Measurements from ENCODE around the gene MGAT3. TPM values are rescaled to one million over a fixed set of nuclear protein-coding genes. Genes with fewer than 3 reads are reported as not detected.

The MGAT3 gene
- total and polyA plus RNA-seq, 2 donors (not counting 1 experiment from before 2014, with no cell fraction given) = 11.1 to 27.8 TPM

- TF ChIP-seq EZH2 (IDR thresholded peaks at IDR 0.05; ENCODE audit: borderline replicate concordance, insufficient read depth, low read depth, low read length, poor library complexity, severe bottlenecking) (no peak), CTCF (IDR thresholded peaks at IDR 0.05) (no peak)
- H3K4me3 ChIP-seq (ENCODE audit: control extremely low read depth in 1 of 5, extremely low read depth in 1 of 5, insufficient read depth in 1 of 5, low read depth in 2 of 5, low read length in 4 of 5) = no peak overlapping the region
- H3K36me3 ChIP-seq (replicated peaks in 1 of 2; ENCODE audit: control extremely low read depth in 1 of 2, control insufficient read depth in 1 of 2, extremely low read depth in 1 of 2, insufficient read depth in 2 of 2, low read length in 1 of 2) = peaks cover 2 to 66% of the 10 kb centered on the region in 2 experiments
- H3K79me2 ChIP-seq (ENCODE audit: control insufficient read depth, insufficient read depth, low read length) = peaks cover 26% of the 10 kb centered on the region
- H2AFZ ChIP-seq (ENCODE audit: insufficient read depth, low read depth, low read length, poor library complexity, severe bottlenecking) = no peak overlapping the region
- no peak overlapping the region for H3K9ac ChIP-seq (ENCODE audit: low read length)
- Mint-ChIP-seq H3K27ac (no peak overlapping the region), H3K4me3 (no peak overlapping the region), H3K27me3 (no peaks in the 10 kb centered on the region), H3K4me1 (peaks cover 10% of the 10 kb centered on the region), H3K9me3 (ENCODE audit: insufficient read depth) (no peaks in the 10 kb centered on the region)
- peaks cover under 1 to 8% of the 10 kb centered on the region in 2 donors for H3K4me1 ChIP-seq (ENCODE audit: control insufficient read depth in 2 of 2, insufficient read depth in 2 of 2, low read length in 2 of 2)
- no peak overlapping the region for H3K27ac ChIP-seq (ENCODE audit: low read length in 2 of 2)
- POLR2A ChIA-PET = interaction anchor here (0.7 kb wide), 1 partner anchor 982 kb away, joined by 3 read pairs; no protein-coding TSS in a partner anchor
- H3K27me3 ChIP-seq (replicated peaks in 1 of 4; ENCODE audit: control extremely low read depth in 1 of 4, control insufficient read depth in 3 of 4, insufficient read depth in 4 of 4, low read length in 3 of 4) = no peaks in the 10 kb centered on the region
- no peaks in the 10 kb centered on the region for H3K9me3 ChIP-seq (ENCODE audit: control extremely low read depth in 1 of 3, control insufficient read depth in 2 of 3, insufficient read depth in 1 of 3, low read length in 2 of 3)
- 97% methylated on average over 12 of the region's 12 CpGs for WGBS (ENCODE audit: insufficient coverage)
- ATAC-seq (ENCODE audit: low read depth) (no peak), DNase-seq (no peak)
- H3K4me2 ChIP-seq (replicated peaks; ENCODE audit: low read depth, low read length, poor library complexity, severe bottlenecking) = no peak overlapping the region
- peaks cover 24% of the 10 kb centered on the region for H4K20me1 ChIP-seq (ENCODE audit: control insufficient read depth, insufficient read depth, low read length, poor library complexity, severe bottlenecking)
- CTCF ChIA-PET = interaction anchor here (0.7 kb wide), 1 partner anchor 102 kb away, joined by 3 read pairs; the partner anchor contains the start of gene ATF4
- intact Hi-C loops (cut with micrococcal nuclease) = no loop called here
Measured at GRCh38 chr22:39417641-39418040, 39.2 kb upstream of the MGAT3 start.

- ChIA-PET POLR2A (no interaction called here), CTCF (no interaction called here)
- peaks cover 20% of the 10 kb centered on the region for H3K79me2 ChIP-seq (ENCODE audit: control insufficient read depth, insufficient read depth, low read length)
- no peaks in the 10 kb centered on the region for H3K9me3 Mint-ChIP-seq (ENCODE audit: insufficient read depth)
- no peaks in the 10 kb centered on the region for H3K9me3 ChIP-seq (ENCODE audit: control extremely low read depth in 1 of 3, control insufficient read depth in 2 of 3, insufficient read depth in 1 of 3, low read length in 2 of 3)
- ATAC-seq (ENCODE audit: low read depth) = no peak
- H3K27me3 Mint-ChIP-seq = no peaks in the 10 kb centered on the region
- peaks cover 9% of the 10 kb centered on the region for H3K4me1 Mint-ChIP-seq
- H3K9ac ChIP-seq (ENCODE audit: low read length) = no peak overlapping the region
- no peak for DNase-seq
- H3K4me3 Mint-ChIP-seq = no peak overlapping the region
- H3K36me3 ChIP-seq (replicated peaks in 1 of 2; ENCODE audit: control extremely low read depth in 1 of 2, control insufficient read depth in 1 of 2, extremely low read depth in 1 of 2, insufficient read depth in 2 of 2, low read length in 1 of 2) = peaks cover 2 to 70% of the 10 kb centered on the region in 2 experiments
- H3K4me3 ChIP-seq (ENCODE audit: control extremely low read depth in 1 of 5, extremely low read depth in 1 of 5, insufficient read depth in 1 of 5, low read depth in 2 of 5, low read length in 4 of 5) = no peak overlapping the region
- no peak overlapping the region for H3K4me2 ChIP-seq (replicated peaks; ENCODE audit: low read depth, low read length, poor library complexity, severe bottlenecking)
- 87% methylated on average over 10 of the region's 12 CpGs for WGBS (ENCODE audit: insufficient coverage)
- H2AFZ ChIP-seq (ENCODE audit: insufficient read depth, low read depth, low read length, poor library complexity, severe bottlenecking) = no peak overlapping the region
- peaks cover 0 to 8% of the 10 kb centered on the region in 2 donors for H3K4me1 ChIP-seq (ENCODE audit: control insufficient read depth in 2 of 2, insufficient read depth in 2 of 2, low read length in 2 of 2)
- no peak overlapping the region for H3K27ac Mint-ChIP-seq
- peaks cover 19% of the 10 kb centered on the region for H4K20me1 ChIP-seq (ENCODE audit: control insufficient read depth, insufficient read depth, low read length, poor library complexity, severe bottlenecking)
- no peak overlapping the region for H3K27ac ChIP-seq (ENCODE audit: low read length in 2 of 2)
- intact Hi-C loops (cut with micrococcal nuclease) = no loop called here
- TF ChIP-seq CTCF (IDR thresholded peaks at IDR 0.05) (no peak), EZH2 (IDR thresholded peaks at IDR 0.05; ENCODE audit: borderline replicate concordance, insufficient read depth, low read depth, low read length, poor library complexity, severe bottlenecking) (no peak)
- H3K27me3 ChIP-seq (replicated peaks in 1 of 4; ENCODE audit: control extremely low read depth in 1 of 4, control insufficient read depth in 3 of 4, insufficient read depth in 4 of 4, low read length in 3 of 4) = no peaks in the 10 kb centered on the region
Measured at GRCh38 chr22:39418696-39419095, 38.1 kb upstream of the MGAT3 start.
